Sigmoid colon (tissue), 7 donors: ENCODE results near the gene HERC4. TPM values are rescaled to one million over a fixed set of nuclear protein-coding genes. Genes with fewer than 3 reads are reported as not detected.

Experiments used
- DNase-seq: peaks from one replicate; pipeline ENCODE4 v3.0.0-alpha.2; 2019
- H3K27ac ChIP-seq, 4 donors: fragments of 200-600 bp; sonication (generic); one replicate each; pipeline ENCODE4 v1.5.1; 2016 to 2019; ENCODE audit warnings: mild to moderate bottlenecking in 1 of 4
- H3K27me3 ChIP-seq, 3 donors: fragments of 200-600 bp; sonication (generic); one replicate each; pipeline ENCODE4 v1.5.1; 2019; ENCODE audit warnings: mild to moderate bottlenecking in 1 of 3
- H3K36me3 ChIP-seq, 4 donors: fragments of 200-600 bp; sonication (generic); one replicate each; pipeline ENCODE4 v1.5.1; 2016 to 2019
- H3K4me1 ChIP-seq, 4 donors: fragments of 200-600 bp; sonication (generic); one replicate each; pipeline ENCODE4 v1.5.1; 2017 to 2019
- H3K4me3 ChIP-seq, 4 donors: fragments of 200-600 bp; sonication (generic); one replicate each; pipeline ENCODE4 v1.5.1; 2017 to 2019; ENCODE audit warnings: mild to moderate bottlenecking in 2 of 4, moderate library complexity in 1 of 4
- H3K9me3 ChIP-seq, 4 donors: fragments of 200-600 bp in 3 of 4; sonication (generic) in 3 of 4; one replicate each; pipeline versions ENCODE4 v1.5.1 to v1.6.1; 2013 to 2019
- CTCF ChIP-seq, 4 experiments: fragments of 450-650 bp in 3 of 4; fragments of 200-600 bp in 1 of 4; IDR thresholded peaks; one replicate each; pipeline ENCODE4 v1.5.1; 2016 to 2019; ENCODE audit warnings: antibody characterized with exemption in 4 of 4, mild to moderate bottlenecking in 3 of 4, moderate library complexity in 2 of 4
- EP300 ChIP-seq, 4 donors: sonication (generic); formaldehyde crosslinking; IDR thresholded peaks; one replicate each; pipeline ENCODE4 v1.6.1; 2017; ENCODE audit warnings: antibody characterized with exemption in 4 of 4
- POLR2A ChIP-seq, 2 donors: fragments of 450-650 bp; IDR thresholded peaks; one replicate each; pipeline ENCODE4 v1.6.1; 2016; ENCODE audit warnings: antibody characterized with exemption in 2 of 2, mild to moderate bottlenecking in 2 of 2, moderate library complexity in 2 of 2
- POLR2AphosphoS5 ChIP-seq, 4 donors: sonication (generic); formaldehyde crosslinking; IDR thresholded peaks; one replicate each; pipeline ENCODE4 v1.6.1; 2017; ENCODE audit warnings: antibody characterized with exemption in 4 of 4
- WGBS, 2 donors: extraction: QIAGEN DNeasy Blood & Tissue Kit; methylation state at CpG; one replicate each; pipeline ENCODE4 v1.1.7; 2013; 5-methylcytosine and 5-hydroxymethylcytosine counted together
- intact Hi-C: fragments of 100-400 bp; cut with DNase I; formaldehyde crosslinking; loops from one replicate; pipeline ENCODE4 v1.15.1; 2023
- polyA plus RNA-seq, 3 donors: library from polyadenylated mRNA; stranded (reverse); fragments of 200-250 nt; gene quantifications; one replicate each; pipeline ENCODE4 v1.2.3, GENCODE V29; 2013
- total RNA-seq, 4 donors: library from RNA; depleted of rRNA; stranded (reverse); fragments of >200 nt; gene quantifications; one replicate each; pipeline ENCODE4 v1.1.0, GENCODE V29; 2016
- donor health status: healthy with polysubstance abuse.
- donor health status: Bipolar disorder and iron deficiency.
- donor health status: healthy.

HERC4 gene
- total and polyA plus RNA-seq, 7 donors = 15.0 to 54.3 (median 49.2) TPM

GRCh38 chr10:68095153-68095552 is 20.1 kb upstream of the HERC4 start:
- intact Hi-C loops = no loop called here
- TF ChIP-seq CTCF (IDR thresholded peaks at IDR 0.05) (no peak), EP300 (IDR thresholded peaks at IDR 0.05) (no peak), POLR2AphosphoS5 (IDR thresholded peaks at IDR 0.05) (no peak)
- Histone ChIP-seq H3K36me3 (no peaks in the 10 kb centered on the region), H3K4me3 (no peak overlapping the region), H3K27ac (no peak overlapping the region), H3K27me3 (no peaks in the 10 kb centered on the region), H3K4me1 (peaks cover 0 to 14% (median 3%) of the 10 kb centered on the region in 4 donors), H3K9me3 (no peaks in the 10 kb centered on the region)
- DNase-seq = no peak
- WGBS, 2 donors = 85 to 90% methylated on average over 2 of the region's 2 CpGs

- no peaks in the 10 kb centered on the region for H3K36me3 ChIP-seq
- 94% methylated on average over 2 of the region's 2 CpGs for WGBS, 2 donors
- intact Hi-C loops = no loop called here
- H3K9me3 ChIP-seq = no peaks in the 10 kb centered on the region
- H3K27me3 ChIP-seq = no peaks in the 10 kb centered on the region
- peaks cover 0 to 12% (median 3%) of the 10 kb centered on the region in 4 donors for H3K4me1 ChIP-seq
- H3K4me3 ChIP-seq = no peak overlapping the region
- no peak for TF ChIP-seq POLR2A (IDR thresholded peaks at IDR 0.05)
- no peak for TF ChIP-seq POLR2AphosphoS5 (IDR thresholded peaks at IDR 0.05)
- TF ChIP-seq EP300 (IDR thresholded peaks at IDR 0.05) = no peak
- TF ChIP-seq CTCF (IDR thresholded peaks at IDR 0.05) = no peak
- DNase-seq = no peak
- no peak overlapping the region for H3K27ac ChIP-seq
These were observed 17.4 kb upstream of the HERC4 start for GRCh38 chr10:68092512-68092911.

GRCh38 chr10:68090586-68090985 is 15.5 kb upstream of the HERC4 start:
- 85 to 91% methylated on average over 4 of the region's 4 CpGs for WGBS, 2 donors
- no peak overlapping the region for H3K27ac ChIP-seq
- TF ChIP-seq POLR2A (IDR thresholded peaks at IDR 0.05) (no peak), POLR2AphosphoS5 (IDR thresholded peaks at IDR 0.05) (no peak), CTCF (IDR thresholded peaks at IDR 0.05) (no peak), EP300 (IDR thresholded peaks at IDR 0.05) (no peak)
- peaks cover 0 to 5% (median 0%) of the 10 kb centered on the region in 4 donors for H3K4me1 ChIP-seq
- no peaks in the 10 kb centered on the region for H3K9me3 ChIP-seq
- intact Hi-C loops = no loop called here
- no peaks in the 10 kb centered on the region for H3K27me3 ChIP-seq
- no peaks in the 10 kb centered on the region for H3K36me3 ChIP-seq
- no peak overlapping the region for H3K4me3 ChIP-seq
- no peak for DNase-seq

GRCh38 chr10:68088740-68089139 is 13.7 kb upstream of the HERC4 start:
- H3K36me3 ChIP-seq = no peaks in the 10 kb centered on the region
- H3K4me1 ChIP-seq = no peaks in the 10 kb centered on the region
- 56 to 80% methylated on average over 4 of the region's 4 CpGs for WGBS, 2 donors
- H3K27ac ChIP-seq = no peak overlapping the region
- intact Hi-C loops = no loop called here
- TF ChIP-seq POLR2AphosphoS5 (IDR thresholded peaks at IDR 0.05) = no peak
- TF ChIP-seq CTCF (IDR thresholded peaks at IDR 0.05) = no peak
- no peak for TF ChIP-seq EP300 (IDR thresholded peaks at IDR 0.05)
- TF ChIP-seq POLR2A (IDR thresholded peaks at IDR 0.05) = no peak
- H3K27me3 ChIP-seq = no peaks in the 10 kb centered on the region
- no peak for DNase-seq
- no peaks in the 10 kb centered on the region for H3K9me3 ChIP-seq
- no peak overlapping the region for H3K4me3 ChIP-seq

GRCh38 chr10:68087685-68088401 is 12.8 kb upstream of the HERC4 start:
- Histone ChIP-seq H3K36me3 (no peaks in the 10 kb centered on the region), H3K9me3 (no peaks in the 10 kb centered on the region), H3K4me1 (no peaks in the 10 kb centered on the region), H3K27ac (no peak overlapping the region), H3K27me3 (no peaks in the 10 kb centered on the region), H3K4me3 (no peak overlapping the region)
- TF ChIP-seq POLR2A (IDR thresholded peaks at IDR 0.05) (no peak), CTCF (IDR thresholded peaks at IDR 0.05) (no peak), EP300 (IDR thresholded peaks at IDR 0.05) (no peak), POLR2AphosphoS5 (IDR thresholded peaks at IDR 0.05) (no peak)
- DNase-seq = no peak
- intact Hi-C loops = no loop called here
- 45 to 66% methylated on average over 2 of the region's 2 CpGs for WGBS, 2 donors
